Activated CD4-positive, CD25-positive, alpha-beta regulatory T cell (primary cell): ENCODE data around the gene COL4A3.

Experiments used
- DNase-seq, 4 experiments: peaks; one replicate each; lab custom pipeline; 2025; lab: John Stamatoyannopoulos, UW

Gene COL4A3

DNA sequence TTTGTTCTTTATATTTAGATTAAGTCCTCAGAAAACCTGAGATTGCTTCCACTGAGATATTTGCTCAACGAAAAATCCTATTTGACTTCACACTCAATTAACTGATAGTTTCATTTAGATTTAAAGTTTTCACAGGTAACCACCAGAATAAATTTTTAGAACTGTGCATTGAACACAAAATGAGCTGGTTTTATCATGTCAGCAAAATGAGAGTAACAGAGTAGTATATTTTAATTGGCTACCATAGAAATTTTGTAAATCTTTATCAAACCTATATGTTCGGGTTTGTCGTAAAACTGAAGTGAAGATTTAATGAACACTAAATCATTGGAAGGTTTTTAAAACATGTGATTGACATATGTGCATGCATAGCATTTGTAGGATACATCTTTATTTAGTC, 127.9 kb downstream of the COL4A3 start:
- DNase-seq: no peak

DNA sequence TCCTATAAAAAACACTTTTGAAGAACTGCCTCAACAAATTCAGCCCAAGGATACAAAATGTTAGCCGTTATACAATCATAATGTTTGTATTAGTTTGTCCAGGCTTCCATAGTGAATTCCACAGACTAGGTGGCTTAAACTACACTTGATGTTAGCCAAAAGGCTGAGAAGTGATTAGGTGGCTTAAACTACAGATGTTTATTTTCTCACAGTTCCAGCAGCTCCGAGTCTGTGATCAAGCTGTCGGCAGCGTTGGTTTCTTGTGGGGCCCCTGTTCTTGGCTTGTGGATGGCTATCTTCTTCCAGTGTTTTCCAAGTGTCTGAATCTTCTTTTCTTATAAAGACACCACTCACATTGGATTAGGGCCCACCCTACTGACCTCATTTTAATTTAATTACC, 129.1 kb downstream of the COL4A3 start:
- no peak for DNase-seq

- no peak for DNase-seq
Observed at GRCh38 chr2:227295806-227296205, 131.4 kb downstream of the COL4A3 start.

GRCh38 chr2:227296671-227297405, 132.4 kb downstream of the COL4A3 start:
- DNase-seq: no peak

DNA sequence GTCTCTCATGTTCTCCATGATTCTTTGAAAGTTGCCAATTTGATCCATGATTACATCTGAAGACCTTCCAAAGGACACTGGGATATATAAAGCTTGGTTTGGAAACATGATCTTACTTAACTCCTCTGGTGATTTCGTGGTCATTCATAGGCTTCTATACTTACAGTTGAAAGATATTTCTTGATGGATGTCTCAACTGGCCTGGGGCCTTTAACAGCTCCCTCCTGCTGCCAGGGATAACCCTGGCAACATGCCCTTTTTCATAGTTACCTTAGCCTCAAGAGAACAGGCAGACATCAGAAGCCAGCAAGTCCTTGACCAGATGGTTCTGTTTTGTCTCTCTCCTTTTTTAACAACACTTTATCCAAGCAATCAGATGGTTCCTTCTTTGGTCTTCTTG, 137.1 kb downstream of the COL4A3 start:
- DNase-seq: no peak

DNA sequence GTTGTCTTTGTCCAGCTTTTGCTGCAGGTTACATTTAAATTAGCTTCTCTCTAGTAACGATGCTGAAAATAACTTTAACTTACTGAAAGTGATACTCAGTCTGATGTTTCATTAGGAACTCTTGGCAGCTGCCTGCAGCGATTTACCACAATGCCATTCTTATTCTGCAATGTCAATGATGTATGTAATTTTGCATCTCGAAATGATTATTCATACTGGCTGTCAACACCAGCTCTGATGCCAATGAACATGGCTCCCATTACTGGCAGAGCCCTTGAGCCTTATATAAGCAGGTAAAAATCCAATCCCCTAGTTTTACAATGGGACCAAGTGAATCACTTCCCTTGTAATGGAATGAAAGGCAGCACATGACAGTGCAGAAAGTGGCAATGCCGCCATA, 144.4 kb downstream of the COL4A3 start:
- DNase-seq: no peak

DNA sequence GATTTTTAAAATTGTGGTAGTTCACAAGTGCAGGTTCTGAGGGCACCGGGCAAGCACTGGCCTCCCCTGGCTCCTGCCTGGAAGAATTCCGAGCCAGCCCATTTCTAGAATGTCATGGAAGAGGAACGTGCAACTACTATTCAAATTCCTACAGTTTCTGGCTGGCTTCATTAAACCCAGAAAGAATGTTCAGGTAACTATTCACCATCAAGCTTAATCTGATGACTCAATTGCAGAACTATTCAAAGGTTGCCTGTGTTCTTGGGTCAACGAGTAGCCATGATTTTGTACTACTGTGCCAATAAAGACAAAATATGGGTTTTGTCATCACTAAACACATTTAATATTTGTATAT, 146.3 kb downstream of the COL4A3 start:
- no peak for DNase-seq

- no peak for DNase-seq
Observed at GRCh38 chr2:227311861-227312506, 147.6 kb downstream of the COL4A3 start.

DNA sequence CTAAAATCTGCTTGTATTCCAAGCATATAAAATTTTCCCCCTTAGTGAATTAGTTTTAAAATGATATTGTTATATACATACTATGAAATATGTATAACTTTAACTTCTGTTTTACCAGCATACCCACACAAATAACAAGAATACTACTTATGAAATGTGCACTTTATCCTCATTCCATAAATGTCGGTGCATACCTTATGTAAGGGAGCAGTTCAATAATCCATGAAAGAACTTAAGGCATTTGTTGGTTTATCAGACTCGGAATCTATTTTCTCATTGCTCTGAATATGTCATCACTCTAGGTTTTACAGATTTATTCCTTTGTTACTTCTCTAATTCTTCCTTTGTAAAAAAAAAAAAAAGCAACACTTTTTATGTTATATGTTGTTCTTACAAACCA, 148.2 kb downstream of the COL4A3 start:
- DNase-seq: no peak

DNA sequence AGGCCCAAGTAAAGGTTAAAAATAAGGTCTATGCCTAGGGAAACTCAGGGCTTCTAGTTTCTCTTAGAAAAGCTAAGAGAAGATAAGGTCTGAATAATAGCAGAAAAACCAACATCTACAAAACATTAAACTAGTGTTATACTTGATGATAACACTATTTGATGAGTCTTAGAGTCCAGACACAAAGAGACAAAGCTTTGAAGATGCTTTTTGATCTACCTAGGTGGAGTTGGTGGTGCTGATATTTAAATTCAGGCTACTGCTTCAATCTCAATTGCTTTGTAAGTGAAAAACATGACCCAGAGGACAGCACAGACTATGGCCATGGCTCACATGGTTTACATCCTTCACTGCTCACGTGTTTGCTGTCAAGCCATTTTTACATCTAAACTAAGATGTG, 148.9 kb downstream of the COL4A3 start:
- no peak for DNase-seq

GRCh38 chr2:227317834-227318233, 153.4 kb downstream of the COL4A3 start:
- no peak for DNase-seq

GRCh38 chr2:227320305-227321094, 156.1 kb downstream of the COL4A3 start:
- no peak for DNase-seq

GRCh38 chr2:227322530-227323205, 158.2 kb downstream of the COL4A3 start:
- DNase-seq: no peak

- no peak for DNase-seq
Observed at GRCh38 chr2:227323818-227324217, 159.4 kb downstream of the COL4A3 start.

DNA sequence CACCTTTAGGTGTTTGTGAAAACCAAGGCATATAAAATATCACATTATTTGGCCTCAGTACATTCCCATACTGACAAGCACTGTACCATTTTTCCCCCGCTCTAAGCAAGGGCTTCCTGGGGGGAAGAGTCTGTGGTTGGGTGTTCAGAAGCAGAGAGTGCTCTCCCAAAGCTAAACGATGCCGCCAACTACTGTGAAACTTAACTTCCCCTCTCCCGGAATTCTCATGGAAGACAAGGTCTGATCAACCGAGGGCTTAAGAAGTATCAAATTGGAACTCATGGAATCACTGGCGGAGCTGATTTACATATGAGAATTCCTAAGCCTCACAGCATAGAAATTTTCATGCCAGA, 160.2 kb downstream of the COL4A3 start:
- no peak for DNase-seq

GRCh38 chr2:227324995-227325838, 160.8 kb downstream of the COL4A3 start, which contains the start of gene MFF:
Gene MFF, plus strand, starts transcription at chr2:227325251. Its CDS starts 5,415 bp downstream, at chr2:227330666.
- peak; percentile 79 to 88 (median 86) for DNase-seq

DNA sequence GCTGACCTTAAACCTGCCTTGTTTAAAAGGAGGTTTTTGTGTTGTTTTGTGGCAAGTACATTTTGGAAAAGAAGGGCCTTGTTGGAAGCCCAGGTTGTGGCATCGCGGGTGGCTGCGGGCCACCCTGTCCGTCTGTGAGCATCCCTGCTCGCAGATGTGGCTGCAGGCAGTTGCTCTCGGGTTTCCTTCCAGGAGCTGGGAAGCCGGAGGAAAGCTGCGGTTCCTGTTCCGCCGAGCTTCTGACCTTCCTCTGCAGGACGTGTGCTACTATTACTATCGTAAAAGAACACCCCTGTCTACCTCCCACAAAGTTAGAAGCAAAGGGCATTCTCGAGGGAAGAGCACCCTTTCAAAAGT, 161.4 kb downstream of the COL4A3 start:
- DNase-seq: no peak

- no peak for DNase-seq
Observed at GRCh38 chr2:227326783-227327182, 162.4 kb downstream of the COL4A3 start.

DNA sequence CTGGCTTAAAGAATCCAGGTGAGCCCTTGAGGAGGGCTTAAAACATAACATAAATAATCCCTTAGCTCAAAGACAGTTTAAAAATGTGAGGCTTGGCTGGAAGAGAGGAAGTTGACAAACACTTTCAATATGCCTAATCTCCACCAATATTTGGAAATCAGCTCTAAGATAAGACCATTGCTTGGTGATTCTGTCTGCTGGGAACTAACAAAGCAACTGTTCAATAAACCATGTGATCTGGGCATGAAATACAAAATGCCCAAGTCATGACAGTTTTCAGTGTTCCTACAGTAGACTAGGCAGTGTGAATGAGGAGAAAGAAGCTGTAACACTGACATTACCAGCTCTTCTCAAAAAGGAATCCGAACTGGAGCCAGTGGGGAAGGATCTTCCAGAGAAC, 171.3 kb downstream of the COL4A3 start:
- DNase-seq: no peak

DNA sequence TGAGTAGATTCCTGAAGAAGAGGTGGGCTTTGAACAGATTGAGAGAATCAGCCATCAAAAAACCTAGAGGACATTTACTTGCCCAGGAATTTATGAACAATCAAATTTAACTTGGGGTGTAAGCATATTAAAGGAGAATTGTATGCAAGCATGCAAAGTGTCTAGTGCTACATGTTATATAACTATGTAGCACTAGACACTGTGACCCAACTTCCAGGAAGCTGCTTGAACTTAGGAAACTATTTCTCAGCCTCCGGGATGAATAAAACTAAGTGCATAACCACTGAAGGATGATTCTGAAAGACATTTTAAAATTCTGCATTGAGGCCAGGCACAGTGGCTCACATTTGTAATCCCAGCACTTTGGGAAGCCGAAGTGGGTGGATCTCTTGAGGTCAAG, 173.0 kb downstream of the COL4A3 start:
- DNase-seq: no peak

DNA sequence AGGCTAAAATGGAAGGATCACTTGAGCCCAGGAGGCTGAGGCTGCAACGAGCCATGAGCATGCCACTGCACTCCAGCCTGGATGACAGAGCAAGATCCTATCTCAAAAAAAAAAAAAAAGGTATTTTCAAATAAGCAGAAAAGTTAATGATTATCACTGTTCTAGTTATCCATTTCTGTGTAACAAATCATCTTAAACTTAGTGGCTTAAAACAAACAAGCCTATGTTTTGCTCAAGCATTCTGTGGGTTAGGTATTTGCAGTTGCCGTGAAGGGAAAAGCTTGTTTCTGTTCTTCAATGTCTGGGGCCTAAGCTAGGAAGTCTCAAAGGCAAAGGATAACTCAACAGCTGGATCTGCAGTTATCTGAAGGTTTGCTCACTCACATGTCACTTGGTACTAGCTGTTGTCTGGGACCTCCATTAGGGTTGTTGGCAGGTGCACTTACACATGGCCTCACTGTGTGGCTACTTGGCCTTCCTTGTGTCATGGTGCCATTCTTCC, 174.7 kb downstream of the COL4A3 start:
- DNase-seq: no peak

DNA sequence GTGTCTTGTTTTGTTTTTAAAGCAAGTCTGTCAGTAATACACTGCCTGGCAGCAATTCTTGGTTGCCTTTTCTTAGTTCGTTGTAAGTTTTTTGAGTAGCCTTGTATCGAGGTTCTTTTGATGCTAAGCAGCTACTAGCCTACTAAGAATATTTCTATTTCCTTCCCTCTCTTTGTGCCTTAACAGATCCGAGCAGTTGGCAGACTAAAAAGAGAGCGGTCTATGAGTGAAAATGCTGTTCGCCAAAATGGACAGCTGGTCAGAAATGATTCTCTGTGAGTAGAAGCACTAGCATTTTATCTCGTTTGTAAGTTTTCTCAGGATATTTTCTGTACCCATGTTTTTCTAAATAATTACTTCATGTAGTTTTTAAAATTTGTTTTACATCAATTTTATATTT, 175.7 kb downstream of the COL4A3 start:
- DNase-seq: no peak
